ENCODE measurements around the gene FADS3. TPM values are rescaled to one million over a fixed set of nuclear protein-coding genes. Genes with fewer than 3 reads are reported as not detected.

FADS3 gene
- total and polyA plus RNA-seq, 2 of the 13 experiments (the other 11 are each of a cell fraction or from before 2014, with no cell fraction given) = 13.4 to 23.2 TPM

DNA sequence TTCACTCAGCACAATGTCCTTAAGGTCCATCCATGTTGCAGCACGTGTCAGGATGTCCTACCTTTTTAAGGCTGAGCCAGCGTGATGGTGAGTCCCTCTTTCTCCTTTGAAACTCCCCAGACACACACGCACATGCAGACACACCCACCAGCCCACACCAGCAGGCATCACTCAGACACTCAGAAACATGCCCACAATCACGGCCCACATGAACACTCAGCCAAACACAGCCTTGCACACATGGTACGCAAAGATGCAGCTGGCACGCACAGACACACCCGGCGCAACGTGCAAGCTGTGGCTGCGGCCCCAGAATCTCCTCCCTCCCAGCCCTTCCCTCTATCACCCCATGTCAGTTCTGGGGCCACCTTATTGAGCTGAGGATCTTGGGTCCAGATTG is 8.0 kb downstream of the FADS3 start:
- Histone ChIP-seq H3K4me2 (ENCODE audit: low read depth, low read length) (no peak overlapping the region), H3K4me3 (replicated peaks in 1 of 3; ENCODE audit: insufficient read depth in 1 of 3, low read depth in 2 of 3, low read length in 3 of 3) (no peak overlapping the region), H3K36me3 (replicated peaks in 1 of 2; ENCODE audit: control insufficient read depth in 1 of 2, insufficient read depth in 2 of 2, low read length in 2 of 2) (no peaks in the 10 kb centered on the region; a peak in 1 of 5 replicates), H3K9ac (ENCODE audit: insufficient read depth, low read depth, low read length) (no peak overlapping the region), H3K79me2 (ENCODE audit: insufficient read depth, low read length) (no peaks in the 10 kb centered on the region), H3K27ac (ENCODE audit: extremely low read length, insufficient read depth, low read length) (no peak overlapping the region), H3K4me1 (ENCODE audit: insufficient read depth, low read length) (no peaks in the 10 kb centered on the region), H3K9me3 (ENCODE audit: low read length) (no peaks in the 10 kb centered on the region), H2AFZ (ENCODE audit: low read length) (no peak overlapping the region), H4K20me1 (ENCODE audit: insufficient read depth, low read length) (no peaks in the 10 kb centered on the region), H3K27me3 (ENCODE audit: control insufficient read depth in 1 of 2, insufficient read depth in 2 of 2, low read length in 2 of 2) (no peaks in the 10 kb centered on the region)
- ATAC-seq (no peak), FAIRE-seq (no peak), DNase-seq (ENCODE audit: low spot score) (no peak)
- WGBS (ENCODE audit: low lambda C conversion rate) = 90% methylated on average over 5 of the region's 10 CpGs
- ChIA-PET POLR2A (interaction anchor here (2.0 kb wide), 1 partner anchor 85 kb away, joined by 7 read pairs; no protein-coding TSS in a partner anchor), CTCF (ENCODE audit: low intra/inter-chr PET ratio, low total read pairs) (no interaction called here)
- intact Hi-C loops (cut with micrococcal nuclease; ENCODE audit: unreplicated experiment) (no loop called here), in situ Hi-C loops (cut with HindIII; ENCODE audit: extremely low pct_ligation_motif_present, low pct_unique_long_range_greater_than_20kb) (no loop called here)
- no TSS peak for BruUV-seq (replicated peaks)
- TF ChIP-seq ZNF3 (CRISPR knock-in tag; IDR thresholded peaks at IDR 0.05) (no peak), MNT (IDR thresholded peaks at IDR 0.05) (peak; percentile 3; the same call in 1 of the 2 replicates), ZNF225 (CRISPR knock-in tag; IDR thresholded peaks at IDR 0.05) (no peak)
- TF ChIP-seq, protein P1, sequence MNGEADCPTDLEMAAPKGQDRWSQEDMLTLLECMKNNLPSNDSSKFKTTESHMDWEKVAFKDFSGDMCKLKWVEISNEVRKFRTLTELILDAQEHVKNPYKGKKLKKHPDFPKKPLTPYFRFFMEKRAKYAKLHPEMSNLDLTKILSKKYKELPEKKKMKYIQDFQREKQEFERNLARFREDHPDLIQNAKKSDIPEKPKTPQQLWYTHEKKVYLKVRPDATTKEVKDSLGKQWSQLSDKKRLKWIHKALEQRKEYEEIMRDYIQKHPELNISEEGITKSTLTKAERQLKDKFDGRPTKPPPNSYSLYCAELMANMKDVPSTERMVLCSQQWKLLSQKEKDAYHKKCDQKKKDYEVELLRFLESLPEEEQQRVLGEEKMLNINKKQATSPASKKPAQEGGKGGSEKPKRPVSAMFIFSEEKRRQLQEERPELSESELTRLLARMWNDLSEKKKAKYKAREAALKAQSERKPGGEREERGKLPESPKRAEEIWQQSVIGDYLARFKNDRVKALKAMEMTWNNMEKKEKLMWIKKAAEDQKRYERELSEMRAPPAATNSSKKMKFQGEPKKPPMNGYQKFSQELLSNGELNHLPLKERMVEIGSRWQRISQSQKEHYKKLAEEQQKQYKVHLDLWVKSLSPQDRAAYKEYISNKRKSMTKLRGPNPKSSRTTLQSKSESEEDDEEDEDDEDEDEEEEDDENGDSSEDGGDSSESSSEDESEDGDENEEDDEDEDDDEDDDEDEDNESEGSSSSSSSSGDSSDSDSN (CRISPR knock-in tag; IDR thresholded peaks at IDR 0.05) = no peak
- TF ChIP-seq, protein P2, sequence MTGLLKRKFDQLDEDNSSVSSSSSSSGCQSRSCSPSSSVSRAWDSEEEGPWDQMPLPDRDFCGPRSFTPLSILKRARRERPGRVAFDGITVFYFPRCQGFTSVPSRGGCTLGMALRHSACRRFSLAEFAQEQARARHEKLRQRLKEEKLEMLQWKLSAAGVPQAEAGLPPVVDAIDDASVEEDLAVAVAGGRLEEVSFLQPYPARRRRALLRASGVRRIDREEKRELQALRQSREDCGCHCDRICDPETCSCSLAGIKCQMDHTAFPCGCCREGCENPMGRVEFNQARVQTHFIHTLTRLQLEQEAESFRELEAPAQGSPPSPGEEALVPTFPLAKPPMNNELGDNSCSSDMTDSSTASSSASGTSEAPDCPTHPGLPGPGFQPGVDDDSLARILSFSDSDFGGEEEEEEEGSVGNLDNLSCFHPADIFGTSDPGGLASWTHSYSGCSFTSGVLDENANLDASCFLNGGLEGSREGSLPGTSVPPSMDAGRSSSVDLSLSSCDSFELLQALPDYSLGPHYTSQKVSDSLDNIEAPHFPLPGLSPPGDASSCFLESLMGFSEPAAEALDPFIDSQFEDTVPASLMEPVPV (CRISPR knock-in tag; IDR thresholded peaks at IDR 0.05) = no peak
